HG02852 (cell line): ENCODE measurements around the gene SLC25A34.

Experiments used
- ATAC-seq: cut with Tn5 transposase; IDR thresholded peaks from one replicate; pipeline ENCODE4 v1.9.1; 2021; ENCODE audit warnings: mild to moderate bottlenecking, moderate library complexity; ENCODE audit not compliant: unreplicated experiment

The SLC25A34 gene

GRCh38 chr1:15731735-15732685, 4.0 kb upstream of the SLC25A34 start:
- no peak for ATAC-seq

DNA sequence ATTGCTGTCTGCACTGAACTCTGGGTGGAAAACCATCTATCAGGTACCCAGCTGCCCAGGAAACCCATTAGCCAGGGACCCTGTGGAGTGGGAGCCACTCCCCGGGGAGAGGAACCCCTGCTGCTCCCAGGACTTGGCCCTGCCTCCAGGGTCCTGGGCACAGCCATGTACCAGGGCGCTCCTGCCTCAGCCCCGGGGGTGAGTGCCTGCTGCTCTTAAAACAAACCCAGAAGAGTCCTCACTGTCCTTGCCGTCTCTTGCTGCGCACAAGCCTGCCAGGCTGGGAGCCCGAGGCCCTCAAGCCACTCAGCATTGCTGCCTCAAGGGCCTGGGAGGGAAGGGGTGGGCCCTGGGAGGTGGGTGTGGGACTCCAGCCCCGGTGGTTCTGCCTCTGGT, 3.4 kb upstream of the SLC25A34 start:
- ATAC-seq = no peak

- no peak for ATAC-seq
These were observed 2.8 kb upstream of the SLC25A34 start for GRCh38 chr1:15733218-15733725.

DNA sequence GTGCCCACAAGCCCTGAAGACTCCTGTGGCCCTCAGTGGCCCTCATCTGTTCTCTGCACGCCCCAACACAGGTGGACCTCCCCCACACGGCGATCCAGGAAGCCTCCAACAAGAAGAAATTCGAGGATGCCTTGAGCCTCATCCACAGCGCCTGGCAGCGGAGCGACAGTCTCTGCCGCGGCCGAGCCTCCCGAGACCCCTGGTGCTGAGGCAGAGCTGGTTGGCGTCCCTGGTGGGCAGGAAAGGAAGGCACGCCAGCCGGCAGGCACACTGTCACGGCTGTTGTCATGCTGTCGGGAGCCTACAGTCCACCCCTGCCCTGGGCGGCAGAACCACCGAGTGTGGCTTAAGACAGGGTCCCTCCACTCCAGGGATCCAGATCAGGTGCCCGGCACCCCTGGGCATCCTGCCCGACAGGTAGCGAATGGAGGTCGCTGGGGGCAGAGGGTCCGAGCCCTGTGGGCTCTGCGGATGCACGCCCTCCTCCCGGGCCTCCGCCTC, 2.3 kb upstream of the SLC25A34 start:
- no peak for ATAC-seq

GRCh38 chr1:15734296-15734695, 1.8 kb upstream of the SLC25A34 start:
- ATAC-seq = no peak

DNA sequence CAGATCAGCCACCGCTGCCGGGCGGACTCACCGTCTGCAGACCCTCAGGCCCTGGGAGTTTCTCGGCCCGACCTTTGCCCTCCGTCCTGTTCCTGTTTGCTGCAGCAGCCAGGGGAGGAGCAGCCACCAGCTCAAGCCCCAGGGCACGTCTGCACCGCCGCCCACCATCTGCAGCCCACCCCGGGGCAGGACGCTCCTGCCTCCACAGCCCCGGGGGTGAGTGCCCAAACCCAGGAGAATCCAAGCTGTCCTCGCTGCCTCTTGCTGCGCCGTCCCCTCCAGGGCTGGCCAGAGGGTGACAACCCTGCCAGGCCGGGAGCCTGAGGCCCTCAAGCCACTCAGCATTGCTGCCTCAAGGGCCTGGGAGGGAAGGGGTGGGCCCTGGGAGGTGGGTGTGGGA, 1.2 kb upstream of the SLC25A34 start:
- no peak for ATAC-seq

GRCh38 chr1:15735304-15736037, 587 bp upstream of the SLC25A34 start:
- no peak for ATAC-seq

- no peak for ATAC-seq
These were observed 819 bp downstream of the SLC25A34 start for GRCh38 chr1:15736892-15737261.

DNA sequence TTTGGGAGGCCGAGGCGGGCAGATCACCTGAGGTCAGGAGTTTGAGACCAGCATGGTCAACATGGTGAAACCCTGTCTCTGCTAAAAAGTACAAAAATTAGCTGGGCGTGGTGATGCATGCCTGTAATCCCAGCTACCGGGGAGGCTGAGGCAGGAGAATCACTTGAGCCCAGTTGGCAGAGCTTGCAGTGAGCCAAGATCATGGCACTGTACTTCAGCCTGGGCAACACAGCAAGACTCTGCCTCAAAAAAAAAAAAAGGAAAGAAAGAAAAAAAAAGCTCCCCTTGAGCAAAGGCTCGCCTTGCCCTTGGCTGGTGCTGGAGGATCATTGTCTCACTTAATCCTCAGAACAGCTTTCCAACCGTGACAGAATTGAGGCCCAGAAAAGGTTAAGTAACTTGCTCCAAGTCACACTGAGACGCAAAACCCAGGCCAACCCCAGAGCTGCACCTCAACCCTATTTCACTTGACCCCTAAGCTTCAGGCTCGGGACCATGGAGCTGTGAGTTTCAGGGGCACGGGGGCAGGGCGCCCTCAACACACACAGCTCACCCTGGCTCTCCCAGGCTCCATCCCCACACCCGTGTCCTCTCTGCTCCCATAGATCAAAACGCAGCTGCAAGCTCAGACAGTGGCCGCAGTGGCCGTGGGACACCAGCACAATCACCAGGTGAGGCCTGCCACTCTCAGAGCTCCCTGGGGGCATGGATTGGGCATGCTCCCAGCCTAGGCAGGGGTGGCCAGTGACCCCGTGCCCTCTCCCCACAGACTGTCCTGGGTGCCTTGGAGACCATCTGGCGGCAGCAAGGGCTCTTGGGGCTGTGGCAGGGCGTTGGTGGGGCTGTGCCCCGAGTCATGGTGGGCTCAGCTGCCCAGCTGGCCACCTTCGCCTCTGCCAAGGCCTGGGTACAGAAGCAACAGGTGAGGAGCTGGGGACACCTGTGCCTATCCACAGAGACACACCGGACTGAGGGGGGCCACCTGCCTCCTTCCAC, 1.6 kb downstream of the SLC25A34 start:
- ATAC-seq = no peak

GRCh38 chr1:15738416-15739113, 2.5 kb downstream of the SLC25A34 start:
- ATAC-seq = no peak

DNA sequence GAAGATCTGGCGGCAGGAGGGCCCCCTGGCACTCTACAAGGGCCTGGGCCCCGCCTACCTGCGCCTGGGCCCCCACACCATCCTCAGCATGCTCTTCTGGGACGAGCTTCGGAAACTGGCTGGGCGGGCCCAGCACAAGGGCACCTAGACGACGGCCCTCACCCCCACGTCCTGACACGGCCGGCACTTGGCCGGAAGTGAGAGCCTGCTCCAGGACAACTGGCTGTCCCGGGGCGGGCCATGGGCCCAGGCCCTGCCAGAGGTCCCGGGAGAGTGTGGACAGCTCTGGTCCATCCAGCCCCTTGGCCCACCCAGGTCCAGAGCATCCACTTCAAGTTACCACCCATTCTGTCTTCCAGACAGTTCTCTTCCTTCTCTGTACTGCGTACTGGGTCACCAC, 3.2 kb downstream of the SLC25A34 start:
- ATAC-seq = no peak

GRCh38 chr1:15739745-15740144, 3.7 kb downstream of the SLC25A34 start:
- ATAC-seq = no peak

GRCh38 chr1:15740924-15741850, 5.1 kb downstream of the SLC25A34 start:
- ATAC-seq = no peak

GRCh38 chr1:15742339-15742801, 6.3 kb downstream of the SLC25A34 start, which contains the start of gene TMEM82:
Gene TMEM82, plus strand, starts transcription at chr1:15742499. Its CDS starts 61 bp downstream, at chr1:15742560.
- no peak for ATAC-seq

GRCh38 chr1:15744122-15744679, 8.1 kb downstream of the SLC25A34 start:
- no peak for ATAC-seq

- no peak for ATAC-seq
These were observed 11.3 kb downstream of the SLC25A34 start for GRCh38 chr1:15747378-15747777.

GRCh38 chr1:15748264-15748663, 12.2 kb downstream of the SLC25A34 start:
- ATAC-seq = no peak

DNA sequence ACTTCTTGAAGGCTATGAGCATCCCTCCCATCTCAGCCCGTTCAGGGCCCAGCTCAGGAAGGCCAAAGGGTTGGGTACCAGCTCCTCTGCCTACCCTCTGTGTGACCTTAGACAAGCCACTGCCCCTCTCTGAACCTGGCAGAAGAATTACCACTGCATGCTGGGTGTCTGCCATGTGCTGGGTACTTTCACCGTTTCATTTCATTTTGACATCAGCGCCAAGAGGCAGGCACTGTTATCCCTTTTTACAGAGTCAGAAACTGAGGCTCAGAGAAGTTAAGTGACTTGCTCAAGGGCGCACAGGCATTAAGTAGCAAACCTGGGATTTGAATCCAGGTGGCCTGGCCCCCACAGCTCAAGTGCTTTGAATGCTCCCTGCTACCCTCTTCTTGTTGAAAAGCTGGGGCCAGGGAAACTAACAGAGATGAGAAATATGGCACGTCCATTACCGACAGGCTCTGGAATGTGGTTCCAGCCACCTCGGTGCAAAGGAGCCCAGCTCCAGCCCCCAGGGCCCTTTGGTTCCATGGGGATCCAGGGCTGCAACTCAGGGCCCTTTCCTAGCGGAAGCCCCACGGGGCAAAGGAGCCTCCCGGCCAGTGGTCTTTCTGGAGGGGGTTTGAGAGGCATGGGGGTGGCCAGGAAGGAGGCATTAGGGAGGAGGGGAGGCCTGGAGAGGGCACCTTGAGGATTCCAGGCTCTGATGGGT, 12.8 kb downstream of the SLC25A34 start:
- no peak for ATAC-seq
